ENCODE data around the gene IFT20. TPM values are rescaled to one million over a fixed set of nuclear protein-coding genes. Genes with fewer than 3 reads are reported as not detected.

Gene IFT20
- total and polyA plus RNA-seq, 2 of the 13 experiments (the other 11 are each of a cell fraction or from before 2014, with no cell fraction given), result 28.0 to 37.8 TPM

DNA sequence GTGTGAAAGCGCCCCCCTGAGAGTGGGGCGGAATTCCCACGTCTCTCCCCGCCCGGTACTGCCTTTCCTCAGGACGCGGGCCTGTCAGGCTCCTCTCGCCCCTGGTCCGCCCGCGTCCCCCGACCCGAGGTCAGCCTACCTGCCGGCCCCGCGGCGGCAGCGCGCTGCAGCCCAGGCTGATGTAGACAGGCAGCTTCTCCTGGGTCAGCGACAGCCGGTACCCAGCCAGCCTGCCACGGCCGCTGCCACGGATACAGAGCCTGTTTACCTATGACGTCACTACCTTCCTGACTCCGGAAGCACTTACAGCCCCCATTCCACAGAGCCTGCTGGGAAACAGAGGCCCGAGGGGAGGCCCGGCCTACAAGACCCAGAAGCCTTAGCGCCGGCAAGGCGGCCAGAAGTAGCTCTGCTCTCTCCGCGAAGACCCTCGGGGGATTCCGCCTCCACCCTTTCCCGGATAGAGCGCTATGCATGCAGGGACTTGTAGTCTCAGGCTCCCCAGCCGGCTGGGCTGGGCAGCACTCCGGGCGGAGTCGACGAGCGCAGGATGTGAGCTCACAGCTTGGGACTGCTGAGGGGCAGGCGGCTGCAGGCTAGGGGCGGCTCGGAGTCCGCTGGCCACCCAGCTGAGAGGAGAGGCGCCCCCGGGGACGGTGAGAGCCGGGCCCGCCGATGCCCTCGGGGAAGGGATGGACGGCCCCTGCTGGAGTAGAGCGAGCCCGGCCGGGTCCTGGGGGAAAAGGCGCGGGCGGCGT lies at the start of gene IFT20, which contains the start of gene TNFAIP1 (continued):
- TF ChIP-seq ZNF781 (CRISPR knock-in tag; IDR thresholded peaks at IDR 0.05; ENCODE audit: borderline replicate concordance, not compliant biosample characterization) (no peak), ZNF331 (CRISPR knock-in tag; IDR thresholded peaks at IDR 0.05) (peak; percentile 43; the same call in 1 of the 2 replicates), TRIM22 (IDR thresholded peaks at IDR 0.05) (no peak), ZNF792 (CRISPR knock-in tag; IDR thresholded peaks at IDR 0.05) (0 out of 2 replicates have a peak, but pooled peaks have one; percentile 42), ZNF564 (CRISPR knock-in tag; IDR thresholded peaks at IDR 0.05) (no peak; the same call in 1 of the 2 replicates), ZNF207 (IDR thresholded peaks at IDR 0.05; ENCODE audit: borderline replicate concordance) (no peak), KLF16 (CRISPR knock-in tag; IDR thresholded peaks at IDR 0.05) (peak in 1 of 2 experiments; percentile 86; a peak in 2 of 4 replicates), PHF8 (CRISPR knock-in tag; IDR thresholded peaks at IDR 0.05) (peak; percentile 85), HNF4A (CRISPR knock-in tag; IDR thresholded peaks at IDR 0.05) (peak; percentile 5; the same call in 1 of the 2 replicates), SOX5 (CRISPR knock-in tag; IDR thresholded peaks at IDR 0.05; ENCODE audit: borderline replicate concordance) (peak; percentile 25; the same call in 1 of the 2 replicates), ZBTB8A (CRISPR knock-in tag; IDR thresholded peaks at IDR 0.05; ENCODE audit: borderline replicate concordance, low read depth) (0 out of 2 replicates have a peak, but pooled peaks have one; percentile 54), ZNF256 (CRISPR knock-in tag; conservative IDR thresholded peaks at IDR 0.05) (0 out of 2 replicates have a peak, but pooled peaks have one; percentile 1), ZNF160 (CRISPR knock-in tag; IDR thresholded peaks at IDR 0.05) (0 out of 2 replicates have a peak, but pooled peaks have one; percentile 7), ZNF205 (CRISPR knock-in tag; IDR thresholded peaks at IDR 0.05) (0 out of 2 replicates have a peak, but pooled peaks have one; percentile 34), BRF2 (CRISPR knock-in tag; IDR thresholded peaks at IDR 0.05) (no peak), ZNF124 (CRISPR knock-in tag; IDR thresholded peaks at IDR 0.05) (no peak), AGO2 (optimal IDR thresholded peaks at IDR 0.05; ENCODE audit: low read depth, low read length) (peak; percentile 55), ZNF558 (CRISPR knock-in tag; IDR thresholded peaks at IDR 0.05; ENCODE audit: borderline replicate concordance) (0 out of 2 replicates have a peak, but pooled peaks have one; percentile 9), PRPF4 (IDR thresholded peaks at IDR 0.05; ENCODE audit: low read depth, low read length, poor library complexity, severe bottlenecking) (no peak), ZNF639 (CRISPR knock-in tag; conservative IDR thresholded peaks at IDR 0.05) (peak; percentile 46; the same call in 1 of the 2 replicates), HIC2 (CRISPR knock-in tag; IDR thresholded peaks at IDR 0.05; ENCODE audit: low read depth) (0 out of 2 replicates have a peak, but pooled peaks have one; percentile 21)
- TF ChIP-seq, protein P1, sequence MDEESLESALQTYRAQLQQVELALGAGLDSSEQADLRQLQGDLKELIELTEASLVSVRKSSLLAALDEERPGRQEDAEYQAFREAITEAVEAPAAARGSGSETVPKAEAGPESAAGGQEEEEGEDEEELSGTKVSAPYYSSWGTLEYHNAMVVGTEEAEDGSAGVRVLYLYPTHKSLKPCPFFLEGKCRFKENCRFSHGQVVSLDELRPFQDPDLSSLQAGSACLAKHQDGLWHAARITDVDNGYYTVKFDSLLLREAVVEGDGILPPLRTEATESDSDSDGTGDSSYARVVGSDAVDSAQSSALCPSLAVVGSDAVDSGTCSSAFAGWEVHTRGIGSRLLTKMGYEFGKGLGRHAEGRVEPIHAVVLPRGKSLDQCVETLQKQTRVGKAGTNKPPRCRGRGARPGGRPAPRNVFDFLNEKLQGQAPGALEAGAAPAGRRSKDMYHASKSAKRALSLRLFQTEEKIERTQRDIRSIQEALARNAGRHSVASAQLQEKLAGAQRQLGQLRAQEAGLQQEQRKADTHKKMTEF (CRISPR knock-in tag; IDR thresholded peaks at IDR 0.05), result peak; percentile 87

All from HepG2 (cell line).